HCT116 (cell line): ENCODE results near the gene CIP2A. TPM values are rescaled to one million over a fixed set of nuclear protein-coding genes. Genes with fewer than 3 reads are reported as not detected.

Experiments used
- ATAC-seq: fragments of 200-7000 bp; cut with Tn5 transposase; 2 replicates; pipeline ENCODE4 v1.9.1; 2020; ENCODE audit warnings: mild to moderate bottlenecking, moderate library complexity
- BruUV-seq: library from RNA; stranded (reverse); fragments of 400-500 nt; replicated peaks from 2 replicates; lab custom pipeline; 2021; lab: Mats Ljungman, UMichigan
- CTCF ChIA-PET: fragments of 300-600 bp; sonication (Branson Sonifier 250); formaldehyde crosslinking; loops from one replicate; lab custom pipeline; 2021; ENCODE audit warnings: antibody characterized with exemption; lab: Charles Lee
- POLR2A ChIA-PET: fragments of 300-600, 350-600 bp; sonication (Branson Sonifier 250); formaldehyde crosslinking; loops from one replicate; lab custom pipeline; 2021; ENCODE audit warnings: antibody characterized with exemption; lab: Charles Lee
- RAD21 ChIA-PET, 2 experiments: fragments of 300-600 bp; sonication (Branson Sonifier 250); formaldehyde crosslinking; loops; one replicate each; lab custom pipeline; 2023; ENCODE audit warnings: low total read pairs in 2 of 2; ENCODE audit not compliant: uncharacterized antibody in 2 of 2, unreplicated experiment in 2 of 2, low non-redundant PET in 1 of 2; lab: Charles Lee
- DNase-seq: peaks from one replicate; pipeline ENCODE4 v3.0.0-alpha.2; 2010; ENCODE audit warnings: low read depth, low spot score
- H2AFZ ChIP-seq: fragments of 200-600 bp; shearing (Covaris generic), sonication (generic); 2 replicates; pipeline ENCODE4 v1.6.1; 2017; ENCODE audit warnings: low read depth, mixed run types, mixed read lengths, antibody characterized with exemption, low read length; ENCODE audit not compliant: poor library complexity, severe bottlenecking
- H3K27ac ChIP-seq: 2 replicates; pipeline ENCODE4 v1.5.1; 2012; ENCODE audit warnings: low read depth, low read length
- H3K27me3 ChIP-seq: fragments of 200-600 bp; sonication (generic); 2 replicates; pipeline ENCODE4 v1.6.1; 2016; ENCODE audit warnings: mixed run types, low read length, mixed read lengths; ENCODE audit not compliant: insufficient read depth
- H3K36me3 ChIP-seq, 2 experiments: fragments of 200-500 bp in 1 of 2; fragments of 200-600 bp in 1 of 2; sonication (Bioruptor generic) in 1 of 2; sonication (generic) in 1 of 2; 2 replicates each; pipeline versions ENCODE4 v1.5.1 to v1.6.1; 2014 to 2016; ENCODE audit warnings: low read length in 2 of 2, inconsistent platforms in 1 of 2, mixed read lengths in 1 of 2, mixed run types in 1 of 2; ENCODE audit not compliant: insufficient read depth in 2 of 2, control insufficient read depth in 1 of 2
- H3K4me1 ChIP-seq, 2 experiments: fragments of 200-600 bp in 1 of 2; sonication (generic) in 1 of 2; 2 replicates each; pipeline versions ENCODE4 v1.5.1 to v1.6.1; 2012 to 2017; ENCODE audit warnings: low read length in 2 of 2, inconsistent platforms in 1 of 2, mild to moderate bottlenecking in 1 of 2, mixed read lengths in 1 of 2, mixed run types in 1 of 2, moderate library complexity in 1 of 2; ENCODE audit not compliant: insufficient read depth in 2 of 2, control insufficient read depth in 1 of 2
- H3K4me2 ChIP-seq: fragments of 200-600 bp; sonication (generic); 2 replicates; pipeline ENCODE4 v1.6.1; 2017; ENCODE audit warnings: mixed run types, low read length, mixed read lengths
- H3K4me3 ChIP-seq, 2 experiments: fragments of 200-600 bp in 1 of 2; sonication (generic) in 1 of 2; replicated peaks in 1 of 2; 2 replicates each; pipeline ENCODE4 v1.5.1; 2011 to 2016; ENCODE audit warnings: low read length in 2 of 2, control low read depth in 1 of 2, low read depth in 1 of 2, mild to moderate bottlenecking in 1 of 2, mixed read lengths in 1 of 2, mixed run types in 1 of 2
- H3K79me2 ChIP-seq: fragments of 200-600 bp; sonication (generic); 2 replicates; pipeline ENCODE4 v1.6.1; 2017; ENCODE audit warnings: mild to moderate bottlenecking, mixed run types, low read length, moderate library complexity, mixed read lengths; ENCODE audit not compliant: insufficient read depth
- H3K9ac ChIP-seq: fragments of 200-600 bp; sonication (generic); 2 replicates; pipeline ENCODE4 v1.6.1; 2016; ENCODE audit warnings: low read length, mixed read lengths
- H3K9me2 ChIP-seq: fragments of 200-600 bp; sonication (generic), shearing (Covaris generic); 2 replicates; pipeline ENCODE4 v1.6.1; 2017; ENCODE audit warnings: mixed run types, mild to moderate bottlenecking, moderate library complexity; ENCODE audit not compliant: insufficient read depth
- H3K9me3 ChIP-seq, 2 experiments: fragments of 200-500 bp in 1 of 2; fragments of 200-600 bp in 1 of 2; sonication (Bioruptor generic) in 1 of 2; sonication (generic) in 1 of 2; 2 replicates each; pipeline ENCODE4 v1.6.1; 2014 to 2017; ENCODE audit warnings: low read length in 2 of 2, mixed read lengths in 2 of 2, inconsistent platforms in 1 of 2, low read depth in 1 of 2, mild to moderate bottlenecking in 1 of 2, mixed run types in 1 of 2, moderate library complexity in 1 of 2; ENCODE audit not compliant: control insufficient read depth in 1 of 2, insufficient read depth in 1 of 2
- H4K20me1 ChIP-seq: fragments of 200-600 bp; sonication (generic), shearing (Covaris generic); 2 replicates; pipeline ENCODE4 v1.6.1; 2017; ENCODE audit warnings: mixed run types, mild to moderate bottlenecking, moderate library complexity; ENCODE audit not compliant: insufficient read depth
- CBX3 ChIP-seq: IDR thresholded peaks from 2 replicates; pipeline ENCODE4 v1.6.1; 2012; ENCODE audit warnings: low read depth
- CEBPB ChIP-seq: IDR thresholded peaks from 2 replicates; pipeline ENCODE4 v1.6.1; 2012; ENCODE audit warnings: low read depth
- EGR1 ChIP-seq: IDR thresholded peaks from 2 replicates; pipeline ENCODE4 v1.6.1; 2012; ENCODE audit warnings: low read depth
- ELF1 ChIP-seq: IDR thresholded peaks from 2 replicates; pipeline ENCODE4 v1.6.1; 2012; ENCODE audit warnings: low read depth, borderline replicate concordance
- EZH2 ChIP-seq: fragments of 200-600 bp; sonication (generic); IDR thresholded peaks from 2 replicates; pipeline ENCODE4 v1.6.1; 2017; ENCODE audit warnings: antibody characterized with exemption, mixed run types
- FOSL1 ChIP-seq: IDR thresholded peaks from 2 replicates; pipeline ENCODE4 v1.6.1; 2012; ENCODE audit warnings: low read depth
- POLR2A ChIP-seq: IDR thresholded peaks from 2 replicates; pipeline ENCODE4 v1.7.0; 2011; ENCODE audit warnings: borderline replicate concordance; ENCODE audit not compliant: insufficient read depth, insufficient read length; ENCODE audit errors: extremely low read depth
- POLR2AphosphoS5 ChIP-seq: IDR thresholded peaks from 2 replicates; pipeline ENCODE4 v1.6.1; 2011; ENCODE audit warnings: mild to moderate bottlenecking, low read depth, low read length, moderate library complexity
- RAD21 ChIP-seq: IDR thresholded peaks from 2 replicates; pipeline ENCODE4 v1.6.1; 2012; ENCODE audit warnings: low read depth, mild to moderate bottlenecking
- SIN3A ChIP-seq: IDR thresholded peaks from 2 replicates; pipeline ENCODE4 v1.6.1; 2012; ENCODE audit warnings: low read depth
- SRF ChIP-seq: IDR thresholded peaks from 2 replicates; pipeline ENCODE4 v1.6.1; 2012; ENCODE audit warnings: low read depth
- TCF7L2 ChIP-seq: IDR thresholded peaks from 2 replicates; pipeline ENCODE4 v1.7.0; 2011; ENCODE audit warnings: borderline replicate concordance, inconsistent platforms; ENCODE audit not compliant: insufficient read depth, insufficient read length; ENCODE audit errors: extremely low read depth
- ZNF274 ChIP-seq: fragments of 200-500 bp; sonication (Bioruptor generic); IDR thresholded peaks from 2 replicates; pipeline ENCODE4 v1.6.1; 2014; ENCODE audit warnings: mild to moderate bottlenecking, low read depth, low read length, inconsistent platforms
- intact Hi-C: fragments of 100-400 bp; cut with micrococcal nuclease; formaldehyde crosslinking; loops from 2 replicates; pipeline ENCODE4 v1.10.0; 2022
- total RNA-seq: library from RNA; stranded (reverse); gene quantifications from one replicate; pipeline ENCODE4 v1.2.1, GENCODE V29; 2021; ENCODE audit not compliant: unreplicated experiment
- TF ChIP-seq, protein P1 (sequence below), 3 experiments: fragments of 200-600 bp in 1 of 3; sonication (generic) in 1 of 3; IDR thresholded peaks in 2 of 3; conservative IDR thresholded peaks in 1 of 3; 2 replicates each; pipeline ENCODE4 v1.5.1; 2012 to 2017; ENCODE audit warnings: low read depth in 2 of 3, low read length in 2 of 3, antibody characterized with exemption in 1 of 3, borderline replicate concordance in 1 of 3, control low read depth in 1 of 3, mild to moderate bottlenecking in 1 of 3, mixed read lengths in 1 of 3, mixed run types in 1 of 3, moderate library complexity in 1 of 3; ENCODE audit not compliant: insufficient read depth in 1 of 3
- TF ChIP-seq, protein P2 (sequence below): IDR thresholded peaks from 2 replicates; pipeline ENCODE4 v1.6.1; 2011; ENCODE audit warnings: mild to moderate bottlenecking, low read length, moderate library complexity; ENCODE audit not compliant: insufficient replicate concordance; ENCODE audit errors: extremely low read depth
- TF ChIP-seq, protein P3 (sequence below): IDR thresholded peaks from 2 replicates; pipeline ENCODE4 v1.6.1; 2012
- TF ChIP-seq, protein P4 (sequence below): IDR thresholded peaks from 2 replicates; pipeline ENCODE4 v1.6.1; 2012; ENCODE audit warnings: low read depth
- TF ChIP-seq, protein P5 (sequence below): IDR thresholded peaks from 2 replicates; pipeline ENCODE4 v1.6.1; 2012

CIP2A gene
- total RNA-seq, 1 experiment from 2014 or later: 41.6 TPM

DNA sequence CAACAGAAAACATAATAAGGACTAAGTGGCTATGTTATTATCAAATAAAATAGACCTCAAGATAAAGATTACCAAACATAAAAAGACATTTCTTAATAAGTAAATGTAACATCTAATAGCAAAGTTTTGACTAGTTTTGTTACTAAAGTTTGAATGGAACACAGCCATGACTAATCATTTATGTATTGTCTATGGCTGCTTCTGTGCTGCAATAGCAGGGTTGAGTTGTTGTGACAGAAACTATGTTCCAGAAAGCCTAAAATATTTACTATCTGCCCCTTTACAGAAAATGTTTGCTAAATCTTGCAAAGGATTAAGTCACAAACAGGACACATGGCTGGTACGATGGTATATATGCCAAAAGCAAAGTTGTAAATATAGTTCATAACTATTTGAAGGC, 40.9 kb downstream of the CIP2A start:
- no peaks in the 10 kb centered on the region for H4K20me1 ChIP-seq
- ATAC-seq: no peak
- H3K9ac ChIP-seq: no peak overlapping the region
- no peaks in the 10 kb centered on the region for H3K27me3 ChIP-seq
- no peaks in the 10 kb centered on the region for H3K9me2 ChIP-seq
- peaks cover 20 to 21% of the 10 kb centered on the region in 2 experiments for H3K36me3 ChIP-seq
- CTCF ChIA-PET: no interaction called here
- intact Hi-C loops: no loop called here
- no peak overlapping the region for H3K27ac ChIP-seq
- DNase-seq: no peak
- TF ChIP-seq CBX3 (no peak), ELF1 (no peak), ZNF274 (no peak), CEBPB (no peak), POLR2AphosphoS5 (no peak), POLR2A (no peak), EGR1 (no peak), SIN3A (no peak), EZH2 (no peak), SRF (no peak), RAD21 (no peak), FOSL1 (no peak), TCF7L2 (no peak)
- TF ChIP-seq, protein P1, sequence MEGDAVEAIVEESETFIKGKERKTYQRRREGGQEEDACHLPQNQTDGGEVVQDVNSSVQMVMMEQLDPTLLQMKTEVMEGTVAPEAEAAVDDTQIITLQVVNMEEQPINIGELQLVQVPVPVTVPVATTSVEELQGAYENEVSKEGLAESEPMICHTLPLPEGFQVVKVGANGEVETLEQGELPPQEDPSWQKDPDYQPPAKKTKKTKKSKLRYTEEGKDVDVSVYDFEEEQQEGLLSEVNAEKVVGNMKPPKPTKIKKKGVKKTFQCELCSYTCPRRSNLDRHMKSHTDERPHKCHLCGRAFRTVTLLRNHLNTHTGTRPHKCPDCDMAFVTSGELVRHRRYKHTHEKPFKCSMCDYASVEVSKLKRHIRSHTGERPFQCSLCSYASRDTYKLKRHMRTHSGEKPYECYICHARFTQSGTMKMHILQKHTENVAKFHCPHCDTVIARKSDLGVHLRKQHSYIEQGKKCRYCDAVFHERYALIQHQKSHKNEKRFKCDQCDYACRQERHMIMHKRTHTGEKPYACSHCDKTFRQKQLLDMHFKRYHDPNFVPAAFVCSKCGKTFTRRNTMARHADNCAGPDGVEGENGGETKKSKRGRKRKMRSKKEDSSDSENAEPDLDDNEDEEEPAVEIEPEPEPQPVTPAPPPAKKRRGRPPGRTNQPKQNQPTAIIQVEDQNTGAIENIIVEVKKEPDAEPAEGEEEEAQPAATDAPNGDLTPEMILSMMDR (IDR thresholded peaks at IDR 0.05 in 2 of 3, conservative IDR thresholded peaks at IDR 0.05 in 1 of 3; ENCODE audit: borderline replicate concordance in 1 of 3, insufficient read depth in 1 of 3, low read depth in 2 of 3, low read length in 2 of 3): no peak
- TF ChIP-seq, protein P2, sequence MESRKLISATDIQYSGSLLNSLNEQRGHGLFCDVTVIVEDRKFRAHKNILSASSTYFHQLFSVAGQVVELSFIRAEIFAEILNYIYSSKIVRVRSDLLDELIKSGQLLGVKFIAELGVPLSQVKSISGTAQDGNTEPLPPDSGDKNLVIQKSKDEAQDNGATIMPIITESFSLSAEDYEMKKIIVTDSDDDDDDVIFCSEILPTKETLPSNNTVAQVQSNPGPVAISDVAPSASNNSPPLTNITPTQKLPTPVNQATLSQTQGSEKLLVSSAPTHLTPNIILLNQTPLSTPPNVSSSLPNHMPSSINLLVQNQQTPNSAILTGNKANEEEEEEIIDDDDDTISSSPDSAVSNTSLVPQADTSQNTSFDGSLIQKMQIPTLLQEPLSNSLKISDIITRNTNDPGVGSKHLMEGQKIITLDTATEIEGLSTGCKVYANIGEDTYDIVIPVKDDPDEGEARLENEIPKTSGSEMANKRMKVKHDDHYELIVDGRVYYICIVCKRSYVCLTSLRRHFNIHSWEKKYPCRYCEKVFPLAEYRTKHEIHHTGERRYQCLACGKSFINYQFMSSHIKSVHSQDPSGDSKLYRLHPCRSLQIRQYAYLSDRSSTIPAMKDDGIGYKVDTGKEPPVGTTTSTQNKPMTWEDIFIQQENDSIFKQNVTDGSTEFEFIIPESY: no peak
- TF ChIP-seq, protein P3, sequence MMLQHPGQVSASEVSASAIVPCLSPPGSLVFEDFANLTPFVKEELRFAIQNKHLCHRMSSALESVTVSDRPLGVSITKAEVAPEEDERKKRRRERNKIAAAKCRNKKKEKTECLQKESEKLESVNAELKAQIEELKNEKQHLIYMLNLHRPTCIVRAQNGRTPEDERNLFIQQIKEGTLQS: no peak
- TF ChIP-seq, protein P4, sequence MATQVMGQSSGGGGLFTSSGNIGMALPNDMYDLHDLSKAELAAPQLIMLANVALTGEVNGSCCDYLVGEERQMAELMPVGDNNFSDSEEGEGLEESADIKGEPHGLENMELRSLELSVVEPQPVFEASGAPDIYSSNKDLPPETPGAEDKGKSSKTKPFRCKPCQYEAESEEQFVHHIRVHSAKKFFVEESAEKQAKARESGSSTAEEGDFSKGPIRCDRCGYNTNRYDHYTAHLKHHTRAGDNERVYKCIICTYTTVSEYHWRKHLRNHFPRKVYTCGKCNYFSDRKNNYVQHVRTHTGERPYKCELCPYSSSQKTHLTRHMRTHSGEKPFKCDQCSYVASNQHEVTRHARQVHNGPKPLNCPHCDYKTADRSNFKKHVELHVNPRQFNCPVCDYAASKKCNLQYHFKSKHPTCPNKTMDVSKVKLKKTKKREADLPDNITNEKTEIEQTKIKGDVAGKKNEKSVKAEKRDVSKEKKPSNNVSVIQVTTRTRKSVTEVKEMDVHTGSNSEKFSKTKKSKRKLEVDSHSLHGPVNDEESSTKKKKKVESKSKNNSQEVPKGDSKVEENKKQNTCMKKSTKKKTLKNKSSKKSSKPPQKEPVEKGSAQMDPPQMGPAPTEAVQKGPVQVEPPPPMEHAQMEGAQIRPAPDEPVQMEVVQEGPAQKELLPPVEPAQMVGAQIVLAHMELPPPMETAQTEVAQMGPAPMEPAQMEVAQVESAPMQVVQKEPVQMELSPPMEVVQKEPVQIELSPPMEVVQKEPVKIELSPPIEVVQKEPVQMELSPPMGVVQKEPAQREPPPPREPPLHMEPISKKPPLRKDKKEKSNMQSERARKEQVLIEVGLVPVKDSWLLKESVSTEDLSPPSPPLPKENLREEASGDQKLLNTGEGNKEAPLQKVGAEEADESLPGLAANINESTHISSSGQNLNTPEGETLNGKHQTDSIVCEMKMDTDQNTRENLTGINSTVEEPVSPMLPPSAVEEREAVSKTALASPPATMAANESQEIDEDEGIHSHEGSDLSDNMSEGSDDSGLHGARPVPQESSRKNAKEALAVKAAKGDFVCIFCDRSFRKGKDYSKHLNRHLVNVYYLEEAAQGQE: no peak
- TF ChIP-seq, protein P5, sequence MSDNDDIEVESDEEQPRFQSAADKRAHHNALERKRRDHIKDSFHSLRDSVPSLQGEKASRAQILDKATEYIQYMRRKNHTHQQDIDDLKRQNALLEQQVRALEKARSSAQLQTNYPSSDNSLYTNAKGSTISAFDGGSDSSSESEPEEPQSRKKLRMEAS: no peak
- H3K4me2 ChIP-seq: no peak overlapping the region
- no TSS peak for BruUV-seq
- POLR2A ChIA-PET: no interaction called here
- RAD21 ChIA-PET: no interaction called here
- H2AFZ ChIP-seq: no peak overlapping the region
- no peaks in the 10 kb centered on the region for H3K79me2 ChIP-seq
- no peak overlapping the region for H3K4me3 ChIP-seq
- no peaks in the 10 kb centered on the region for H3K4me1 ChIP-seq
- H3K9me3 ChIP-seq: no peaks in the 10 kb centered on the region
